ENCODE measurements around the gene MEIS3.

The MEIS3 gene

GRCh38 chr19:47434088-47434487, 14.8 kb upstream of the MEIS3 start:
- DNase-seq: no peak

- DNase-seq: peak; percentile 55
These were observed 13.8 kb upstream of the MEIS3 start for GRCh38 chr19:47433121-47433520.

DNA sequence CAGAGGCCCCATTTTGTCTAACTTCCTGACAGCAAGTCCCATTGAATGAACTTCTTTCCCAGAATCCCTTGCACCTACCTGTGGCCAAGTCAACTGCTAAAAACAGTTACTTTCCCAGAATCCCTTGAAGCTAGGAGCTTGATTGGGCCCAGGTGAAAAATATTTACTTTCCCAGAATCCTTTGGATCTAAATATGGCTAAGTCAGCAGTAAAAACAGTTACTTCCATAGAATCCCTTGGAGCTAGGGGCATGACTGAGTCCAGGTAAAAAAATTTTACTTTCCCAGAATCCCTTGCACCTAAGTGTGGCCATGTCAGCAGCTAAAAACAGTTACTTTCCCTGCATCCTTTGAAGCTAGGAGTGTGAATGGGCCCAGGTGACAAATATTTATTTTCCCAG, 13.2 kb upstream of the MEIS3 start:
- DNase-seq: no peak

GRCh38 chr19:47432091-47432490, 12.8 kb upstream of the MEIS3 start:
- no peak for DNase-seq

DNA sequence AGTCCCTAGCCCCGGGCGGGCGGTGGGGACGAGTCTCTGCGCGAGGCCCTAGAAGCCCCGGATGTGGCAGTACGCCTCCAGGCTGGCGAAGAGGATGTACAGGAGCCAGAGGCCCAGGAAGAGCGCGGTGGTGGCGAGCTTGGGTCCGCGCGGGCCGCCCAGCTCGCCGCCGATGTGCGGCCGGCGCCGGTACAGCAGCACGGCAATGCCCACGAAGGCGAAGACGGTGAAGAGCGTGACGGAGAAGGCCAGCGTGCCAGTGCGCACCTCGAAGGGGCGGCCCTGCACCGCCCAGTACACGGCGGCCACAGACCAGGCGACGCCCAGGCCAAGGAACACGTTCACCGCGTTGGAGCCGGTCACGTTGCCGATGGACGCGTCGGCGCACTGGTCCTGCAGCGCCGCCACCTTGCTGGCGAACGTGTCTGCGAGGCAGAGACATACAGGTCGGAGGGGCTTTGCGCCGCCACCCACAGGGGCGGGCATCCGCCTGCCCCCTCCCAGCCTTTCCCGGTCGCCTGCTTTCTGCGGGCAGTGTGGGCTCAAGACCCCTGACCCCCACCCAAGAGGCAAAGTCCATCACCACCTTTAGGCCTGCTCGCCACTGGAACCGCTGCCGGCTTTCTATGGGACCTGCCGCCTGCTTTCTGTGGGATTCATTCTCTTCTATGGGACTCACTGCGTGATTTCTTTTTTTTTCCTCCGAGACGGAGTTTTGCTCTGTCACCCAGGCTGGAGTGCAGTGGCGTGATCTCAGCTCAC, 10.9 kb upstream of the MEIS3 start:
- peak; percentile 55 for DNase-seq

- DNase-seq: no peak
These were observed 9.9 kb upstream of the MEIS3 start for GRCh38 chr19:47429140-47429793.

DNA sequence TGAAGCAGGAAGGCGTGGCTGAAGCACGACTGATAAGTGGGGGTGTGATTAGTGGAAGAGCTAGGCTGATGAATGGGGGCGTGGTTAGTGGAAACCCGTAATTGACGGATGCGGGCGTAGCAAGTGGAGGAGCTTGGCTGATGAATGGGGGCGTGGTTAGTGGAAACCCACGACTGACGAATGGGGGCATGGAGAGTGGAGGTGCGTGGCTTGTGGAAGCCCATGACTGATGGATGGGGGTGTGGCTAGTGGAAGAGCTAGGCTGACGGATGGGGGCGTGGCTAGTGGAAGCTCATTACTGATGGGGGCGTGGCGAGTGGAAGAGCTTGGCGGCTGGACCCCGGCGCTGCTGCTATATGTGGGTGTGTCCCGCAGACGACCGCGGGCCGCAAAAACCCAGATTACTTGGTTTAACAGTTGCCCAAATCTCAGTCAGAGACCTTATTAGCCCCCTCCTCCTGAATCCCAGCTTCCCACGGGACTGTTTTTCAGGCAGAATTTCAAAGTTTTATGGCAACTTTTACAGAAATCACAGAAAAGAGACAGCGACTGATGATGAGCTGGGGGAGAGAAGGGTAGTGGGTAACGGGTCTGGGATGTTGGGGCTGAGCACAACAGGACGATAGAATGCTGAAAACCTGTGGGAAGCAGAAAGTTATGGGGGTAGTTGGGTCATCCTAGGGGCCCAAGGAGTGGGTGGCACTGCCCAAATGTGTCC, 9.0 kb upstream of the MEIS3 start:
- DNase-seq: peak; percentile 99

DNA sequence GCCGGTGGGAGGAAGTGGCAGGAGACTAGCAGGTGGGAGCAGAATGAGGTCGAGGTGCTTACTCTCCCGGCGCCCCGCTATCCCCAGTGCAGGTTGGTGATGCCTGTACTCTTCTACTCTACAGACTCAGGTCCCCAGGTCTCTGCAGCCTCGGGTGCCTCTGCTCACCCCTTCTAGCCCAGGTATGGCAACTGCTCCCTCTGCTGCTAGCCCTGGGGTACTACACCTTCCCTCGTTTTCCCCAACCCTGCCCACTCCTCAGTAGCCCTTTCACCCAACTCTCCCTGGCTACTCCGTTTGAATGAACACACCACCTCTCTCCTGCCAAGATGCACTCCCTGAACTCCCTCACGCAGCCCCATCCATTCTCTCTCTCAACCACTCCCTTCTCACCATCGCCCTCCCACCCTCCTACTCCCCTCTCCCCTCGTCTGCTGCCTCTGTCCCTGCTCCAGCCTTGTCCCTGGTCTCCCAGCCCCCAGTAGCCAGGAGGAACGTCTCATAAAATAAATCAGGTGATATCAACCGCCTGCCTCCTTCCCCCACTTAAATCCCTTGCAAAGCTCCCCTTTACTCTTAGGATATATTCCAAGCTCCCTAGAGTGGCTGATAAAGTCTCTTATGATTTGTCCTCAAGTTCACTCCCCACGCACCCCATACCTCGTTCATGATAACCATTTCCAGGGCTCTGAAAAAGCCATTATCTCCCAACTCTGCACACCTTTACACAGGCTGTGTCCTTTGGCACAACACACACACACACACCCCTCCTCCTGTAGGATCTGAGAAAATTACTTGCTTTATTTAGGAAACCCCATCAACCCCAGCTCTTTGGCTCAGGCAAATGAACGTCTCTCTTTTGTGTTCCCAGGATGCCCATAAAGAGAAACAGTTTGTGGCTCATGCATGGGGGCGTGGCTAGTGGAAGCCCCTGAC, 8.2 kb upstream of the MEIS3 start:
- peak; percentile 79 for DNase-seq

DNA sequence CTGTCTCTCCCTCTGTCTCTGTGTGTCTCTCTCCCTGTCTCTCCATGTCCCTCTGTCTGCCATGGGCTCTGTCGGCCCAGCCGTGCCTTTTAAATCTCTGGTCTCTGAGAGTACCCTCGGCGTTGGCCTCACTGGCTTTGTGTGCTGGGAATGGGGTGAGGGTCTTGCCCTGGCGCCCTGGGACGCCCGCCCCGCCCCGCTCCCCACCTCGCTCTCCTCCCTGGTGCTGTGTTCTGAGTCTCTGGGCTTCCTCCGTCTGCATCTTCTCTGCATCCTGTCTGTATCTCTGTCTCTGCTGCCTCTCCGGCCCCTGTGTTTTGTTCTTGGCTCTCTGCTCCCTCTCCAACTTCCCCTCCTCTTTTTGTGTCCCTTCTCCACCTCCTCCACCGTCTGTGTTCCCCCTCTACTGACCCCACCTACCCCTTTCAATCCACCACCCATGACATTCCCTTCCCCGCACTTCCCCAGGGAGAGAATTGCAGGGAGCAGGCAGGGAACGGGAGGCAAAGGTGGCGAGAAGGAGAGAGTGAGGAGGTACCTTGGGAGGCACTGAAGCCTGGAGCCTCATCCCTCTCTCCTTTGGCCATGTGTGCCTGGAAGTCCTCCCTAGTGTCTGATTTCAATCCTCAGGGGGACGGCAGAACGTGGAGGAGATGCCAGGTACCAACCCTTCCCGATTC, 4.0 kb upstream of the MEIS3 start:
- no peak for DNase-seq

GRCh38 chr19:47422417-47423163, 3.3 kb upstream of the MEIS3 start:
- no peak for DNase-seq

GRCh38 chr19:47421844-47422395, 2.6 kb upstream of the MEIS3 start:
- DNase-seq: no peak

DNA sequence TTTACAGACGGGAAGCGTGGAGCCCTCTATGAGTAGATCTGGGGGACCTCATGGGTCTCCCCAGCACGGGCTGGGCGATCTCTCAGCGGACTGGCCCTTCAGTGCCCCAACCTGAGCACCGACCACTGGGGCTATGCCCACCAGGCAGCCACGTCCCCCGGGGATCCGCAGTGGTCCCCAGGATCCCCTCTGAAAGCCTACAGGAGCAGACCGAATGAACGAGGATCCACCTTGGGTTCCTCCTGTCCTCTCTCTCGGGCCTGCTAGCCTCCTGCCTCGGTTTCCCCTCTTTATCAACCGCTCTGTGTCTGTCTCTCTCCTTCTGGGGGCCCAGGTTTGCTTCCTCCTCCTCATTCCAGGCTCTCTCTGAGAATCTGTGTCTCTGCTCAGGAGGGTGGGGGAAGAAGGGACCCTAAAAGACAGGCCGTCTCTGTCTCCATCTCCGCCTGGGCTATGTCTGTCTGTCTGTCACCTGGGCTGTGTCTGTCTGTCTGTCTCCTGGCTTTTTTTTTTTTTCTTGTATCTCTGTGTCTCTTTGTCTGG, 2.0 kb upstream of the MEIS3 start:
- DNase-seq: no peak

- no peak for DNase-seq
These were observed 462 bp upstream of the MEIS3 start for GRCh38 chr19:47419789-47420188.

GRCh38 chr19:47418692-47419029, 666 bp downstream of the MEIS3 start:
- no peak for DNase-seq

GRCh38 chr19:47417746-47418691, 1.3 kb downstream of the MEIS3 start:
- DNase-seq: no peak

DNA sequence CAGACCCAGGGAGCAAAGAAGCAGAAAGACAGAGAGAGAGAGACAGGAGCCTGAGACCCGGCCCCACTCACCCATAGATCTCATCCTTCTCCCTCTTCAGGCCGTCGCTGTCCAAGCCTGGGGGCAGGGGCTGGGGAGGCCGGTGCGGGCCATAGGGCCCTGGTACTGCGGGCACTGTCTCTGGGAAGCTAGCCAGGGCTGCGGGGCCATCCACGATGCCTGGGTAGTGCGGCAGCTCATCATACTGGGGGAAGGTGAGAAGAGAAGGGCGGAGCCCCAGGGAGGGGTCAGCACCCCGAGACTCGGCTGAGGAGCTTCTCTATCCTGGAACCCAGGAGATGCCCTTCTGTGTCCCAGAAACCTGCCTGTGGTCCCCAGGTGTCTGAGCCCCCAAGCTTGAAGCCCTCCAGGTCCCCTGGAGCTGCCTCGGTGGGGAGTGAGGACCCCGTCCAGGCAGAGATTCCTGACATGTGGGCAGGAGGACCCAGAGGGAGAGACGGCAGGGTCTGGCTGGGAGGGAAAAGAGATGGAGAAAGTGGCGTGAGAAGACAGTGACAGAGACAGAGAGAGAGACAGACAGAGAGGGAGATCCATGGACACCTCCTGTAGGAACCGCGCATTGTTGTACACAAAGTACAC, 2.1 kb downstream of the MEIS3 start:
- no peak for DNase-seq

DNA sequence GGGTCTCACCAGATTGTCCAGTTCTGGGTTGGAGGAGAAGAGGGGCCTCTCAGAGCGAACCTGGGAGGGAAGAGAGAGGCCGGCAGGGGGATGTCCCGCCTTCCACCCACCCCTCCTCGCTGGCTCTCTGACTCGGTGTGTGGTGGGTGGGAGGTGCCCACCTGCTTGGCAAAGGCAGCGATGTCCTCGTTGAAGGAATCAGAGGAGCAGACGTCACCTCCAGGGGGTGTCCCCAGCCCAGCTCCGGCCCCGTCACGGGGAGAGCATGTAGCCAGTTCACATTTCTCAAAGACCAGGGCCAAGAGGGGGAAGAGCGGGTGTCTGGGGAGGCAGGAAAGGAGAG, 2.7 kb downstream of the MEIS3 start:
- DNase-seq: no peak

- DNase-seq: no peak
These were observed 3.2 kb downstream of the MEIS3 start for GRCh38 chr19:47415953-47416642.

DNA sequence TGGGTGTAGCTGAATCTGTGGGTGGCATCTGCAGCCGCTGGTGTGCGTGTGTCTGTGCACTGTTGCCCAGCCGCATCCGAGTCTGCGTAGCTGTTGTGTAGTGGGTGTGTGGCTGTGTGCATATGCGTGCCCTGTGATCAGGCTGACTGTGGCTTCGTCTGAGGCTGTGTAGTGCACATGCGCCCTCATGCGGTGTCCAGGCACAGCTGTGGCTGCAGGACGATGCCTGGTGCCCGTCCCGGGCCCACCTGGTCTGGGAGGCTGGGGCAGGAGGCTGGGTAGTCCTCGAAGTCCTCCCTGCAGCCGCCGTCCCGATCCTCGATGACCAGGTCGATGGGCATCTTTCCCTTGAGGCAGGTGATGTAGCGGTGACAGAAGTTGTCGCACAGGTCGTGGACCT, 4.9 kb downstream of the MEIS3 start:
- peak; percentile 49 for DNase-seq

All from hematopoietic multipotent progenitor cell treated with erythropoietin and hydrocortisone succinate and interleukin-3 and kit ligand, for 4 days (in vitro differentiated cells).